K562 (cell line): ENCODE measurements around the gene TMEM79. TPM values are rescaled to one million over a fixed set of nuclear protein-coding genes. Genes with fewer than 3 reads are reported as not detected.

Experiments
- HDAC8 ChIP-seq: fragments of 450-650 bp; IDR thresholded peaks from 2 replicates; pipeline ENCODE4 v1.6.1; 2016; ENCODE audit warnings: mild to moderate bottlenecking, missing genetic modification characterization, moderate library complexity, missing compliant biosample characterization
- KDM5B ChIP-seq: fragments of 200-600 bp; sonication (generic); IDR thresholded peaks from 2 replicates; pipeline ENCODE4 v1.6.1; 2012; ENCODE audit warnings: low read depth, mild to moderate bottlenecking, moderate library complexity, low read length, control low read depth, inconsistent platforms; ENCODE audit not compliant: insufficient replicate concordance
- MLLT1 ChIP-seq, 2 experiments: fragments of 450-650 bp; IDR thresholded peaks; 2 replicates each; pipeline ENCODE4 v1.6.1; 2016
- MNT ChIP-seq, 2 experiments: fragments of 450-650 bp; conservative IDR thresholded peaks; 2 replicates each; pipeline ENCODE4 v1.6.1; 2017; ENCODE audit warnings: mild to moderate bottlenecking in 2 of 2, moderate library complexity in 2 of 2
- NFYB ChIP-seq: IDR thresholded peaks from 2 replicates; pipeline ENCODE4 v1.6.1; 2011; ENCODE audit warnings: mild to moderate bottlenecking, moderate library complexity; ENCODE audit not compliant: insufficient read length; ENCODE audit errors: extremely low read depth
- PATZ1 ChIP-seq: fragments of 250-450 bp; sonication (Bioruptor Pico); IDR thresholded peaks from 2 replicates; pipeline ENCODE4 v1.5.0; 2020; ENCODE audit warnings: mild to moderate bottlenecking, borderline replicate concordance
- PBX2 ChIP-seq, 2 experiments: IDR thresholded peaks in 1 of 2; conservative IDR thresholded peaks in 1 of 2; 2 replicates each; pipeline ENCODE4 v1.6.1; 2016; ENCODE audit warnings: low read depth in 2 of 2, mild to moderate bottlenecking in 1 of 2, missing compliant biosample characterization in 1 of 2, missing genetic modification characterization in 1 of 2, moderate library complexity in 1 of 2
- PHB ChIP-seq: fragments of 250-450 bp; sonication (Bioruptor Pico); IDR thresholded peaks from 2 replicates; pipeline ENCODE4 v1.5.0; 2021
- PTBP1 ChIP-seq: fragments of 200-400 bp; formaldehyde crosslinking; IDR thresholded peaks from 2 replicates; pipeline ENCODE4 v1.6.1; 2017; ENCODE audit warnings: low read depth, low read length
- THRB ChIP-seq: fragments of 450-650 bp; formaldehyde crosslinking; conservative IDR thresholded peaks from 2 replicates; pipeline ENCODE4 v1.4.0; 2022; ENCODE audit warnings: mild to moderate bottlenecking, missing genetic modification characterization
- ZFP30 ChIP-seq: fragments of 250-450 bp; sonication (Bioruptor Pico); IDR thresholded peaks from 2 replicates; pipeline ENCODE4 v1.8.0; 2022; ENCODE audit warnings: moderate library complexity, mild to moderate bottlenecking, inconsistent platforms, borderline replicate concordance
- polyA plus RNA-seq, 8 experiments: library from polyadenylated mRNA; depleted of rRNA in 4 of 8; stranded (reverse) in 5 of 8; unstranded in 3 of 8; fragments of >200 nt; fragmentation: Nextera tagmentation in 2 of 8; fragmentation: Illumina TruSeq in 1 of 8; extraction: Ambion mirVana in 2 of 8; extraction: Trizol in 1 of 8; gene quantifications; 2 replicates each; pipeline versions ENCODE4 v1.2.1 to v1.2.3, GENCODE V29; 2011 to 2014; ENCODE audit warnings: inconsistent platforms in 1 of 8, missing spikeins in 1 of 8
- total RNA-seq, 7 experiments: library from RNA; depleted of rRNA in 6 of 7; stranded (reverse); fragments of >200 nt in 6 of 7; fragmentation: Illumina TruSeq in 2 of 7; extraction: Trizol in 2 of 7; gene quantifications; 2 replicates each; pipeline versions ENCODE4 v1.2.1 to v1.2.3, GENCODE V29; 2011 to 2021; ENCODE audit warnings: low replicate concordance in 1 of 7

The TMEM79 gene
- total and polyA plus RNA-seq, 9 of the 15 experiments (the other 6 are each of a cell fraction or from before 2014, with no cell fraction given), result 0.69 to 6.8 (median 4.0) TPM

GRCh38 chr1:156338180-156338976 is 54.3 kb downstream of the TMEM79 start, which contains the start of the genes CCT3 and TSACC (continued):
- TF ChIP-seq ZFP30 (CRISPR knock-in tag), result no peak
- TF ChIP-seq THRB (CRISPR knock-in tag), result no peak
- peak; percentile 87 for TF ChIP-seq KDM5B
- no peak for TF ChIP-seq HDAC8 (tag)
- TF ChIP-seq PTBP1, result no peak
- peak; percentile 98 to 99 for TF ChIP-seq MNT (conservative IDR thresholded peaks at IDR 0.05)
- no peak for TF ChIP-seq PATZ1
- peak; percentile 95 for TF ChIP-seq PBX2 (CRISPR knock-in tag; IDR thresholded peaks at IDR 0.05; ENCODE audit: low read depth)
- peak; percentile 99 for TF ChIP-seq PBX2 (tag; conservative IDR thresholded peaks at IDR 0.05; ENCODE audit: low read depth)
- TF ChIP-seq NFYB, result peak; percentile 98
- TF ChIP-seq MLLT1 (IDR thresholded peaks at IDR 0.05), result peak in 1 of 2 experiments; percentile 62; a peak in 2 of 4 replicates
- TF ChIP-seq PHB (CRISPR knock-in tag), result no peak
